Ishikawa (cell line): ENCODE results near the gene KDR.

ENCODE experiments used
- CEBPB ChIP-seq: IDR thresholded peaks from 2 replicates; pipeline ENCODE4 v1.6.1; 2012
- CREB1 ChIP-seq: IDR thresholded peaks from 2 replicates; pipeline ENCODE4 v1.6.1; 2012; ENCODE audit warnings: low read depth
- EGR1 ChIP-seq: IDR thresholded peaks from 2 replicates; pipeline ENCODE4 v1.6.1; 2012
- EP300 ChIP-seq: IDR thresholded peaks from 2 replicates; pipeline ENCODE4 v1.6.1; 2012; ENCODE audit warnings: borderline replicate concordance
- FOXM1 ChIP-seq: IDR thresholded peaks from 2 replicates; pipeline ENCODE4 v1.6.1; 2012; ENCODE audit warnings: low read depth, borderline replicate concordance
- NFIC ChIP-seq: IDR thresholded peaks from 2 replicates; pipeline ENCODE4 v1.6.1; 2012
- RAD21 ChIP-seq: IDR thresholded peaks from 2 replicates; pipeline ENCODE4 v1.6.1; 2012; ENCODE audit warnings: low read depth
- TAF1 ChIP-seq: IDR thresholded peaks from 2 replicates; pipeline ENCODE4 v1.6.1; 2012; ENCODE audit warnings: low read depth, mild to moderate bottlenecking
- TCF12 ChIP-seq: IDR thresholded peaks from 2 replicates; pipeline ENCODE4 v1.6.1; 2012; ENCODE audit warnings: low read depth
- TEAD4 ChIP-seq: IDR thresholded peaks from 2 replicates; pipeline ENCODE4 v1.6.1; 2012
- YY1 ChIP-seq: IDR thresholded peaks from 2 replicates; pipeline ENCODE4 v1.6.1; 2012; ENCODE audit warnings: low read depth
- ZBTB7A ChIP-seq: IDR thresholded peaks from 2 replicates; pipeline ENCODE4 v1.6.1; 2012; ENCODE audit warnings: low read depth
- TF ChIP-seq, protein P1 (sequence below): IDR thresholded peaks from 2 replicates; pipeline ENCODE4 v1.6.1; 2012; ENCODE audit warnings: low read depth, mild to moderate bottlenecking
- TF ChIP-seq, protein P2 (sequence below): IDR thresholded peaks from 2 replicates; pipeline ENCODE4 v1.6.1; 2012
- TF ChIP-seq, protein P3 (sequence below): IDR thresholded peaks from 2 replicates; pipeline ENCODE4 v1.6.1; 2012

The KDR gene

DNA sequence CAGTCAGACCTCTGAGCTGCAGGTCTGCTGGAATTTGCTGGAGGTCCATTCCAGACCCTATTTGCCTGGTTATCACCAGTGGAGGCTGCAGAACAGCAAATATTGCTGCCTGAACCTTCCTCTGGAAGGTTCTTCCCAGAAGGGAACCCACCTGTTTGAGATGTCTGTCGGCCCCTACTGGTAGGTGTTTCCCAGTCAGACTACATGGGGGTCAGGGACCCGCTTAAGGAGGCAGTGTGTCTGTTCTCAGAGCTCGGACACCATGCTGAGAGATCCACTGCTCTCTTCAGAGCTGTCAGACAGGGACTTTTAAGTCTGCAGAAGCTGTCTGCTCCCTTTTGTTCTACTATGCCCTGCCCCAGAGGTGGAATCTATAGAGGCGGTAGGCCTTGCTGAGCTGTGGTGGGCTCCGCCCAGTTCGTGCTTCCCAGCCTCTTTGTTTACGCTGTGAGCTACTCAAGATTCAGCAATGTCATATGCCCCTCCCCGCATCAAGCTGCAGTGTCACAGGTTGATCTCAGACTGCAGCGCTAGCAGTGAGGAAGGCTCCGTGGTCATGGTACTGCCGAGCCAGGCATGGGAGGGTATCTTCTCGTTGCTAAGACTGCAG lies 44.1 kb upstream of the KDR start:
- TF ChIP-seq, protein P1, sequence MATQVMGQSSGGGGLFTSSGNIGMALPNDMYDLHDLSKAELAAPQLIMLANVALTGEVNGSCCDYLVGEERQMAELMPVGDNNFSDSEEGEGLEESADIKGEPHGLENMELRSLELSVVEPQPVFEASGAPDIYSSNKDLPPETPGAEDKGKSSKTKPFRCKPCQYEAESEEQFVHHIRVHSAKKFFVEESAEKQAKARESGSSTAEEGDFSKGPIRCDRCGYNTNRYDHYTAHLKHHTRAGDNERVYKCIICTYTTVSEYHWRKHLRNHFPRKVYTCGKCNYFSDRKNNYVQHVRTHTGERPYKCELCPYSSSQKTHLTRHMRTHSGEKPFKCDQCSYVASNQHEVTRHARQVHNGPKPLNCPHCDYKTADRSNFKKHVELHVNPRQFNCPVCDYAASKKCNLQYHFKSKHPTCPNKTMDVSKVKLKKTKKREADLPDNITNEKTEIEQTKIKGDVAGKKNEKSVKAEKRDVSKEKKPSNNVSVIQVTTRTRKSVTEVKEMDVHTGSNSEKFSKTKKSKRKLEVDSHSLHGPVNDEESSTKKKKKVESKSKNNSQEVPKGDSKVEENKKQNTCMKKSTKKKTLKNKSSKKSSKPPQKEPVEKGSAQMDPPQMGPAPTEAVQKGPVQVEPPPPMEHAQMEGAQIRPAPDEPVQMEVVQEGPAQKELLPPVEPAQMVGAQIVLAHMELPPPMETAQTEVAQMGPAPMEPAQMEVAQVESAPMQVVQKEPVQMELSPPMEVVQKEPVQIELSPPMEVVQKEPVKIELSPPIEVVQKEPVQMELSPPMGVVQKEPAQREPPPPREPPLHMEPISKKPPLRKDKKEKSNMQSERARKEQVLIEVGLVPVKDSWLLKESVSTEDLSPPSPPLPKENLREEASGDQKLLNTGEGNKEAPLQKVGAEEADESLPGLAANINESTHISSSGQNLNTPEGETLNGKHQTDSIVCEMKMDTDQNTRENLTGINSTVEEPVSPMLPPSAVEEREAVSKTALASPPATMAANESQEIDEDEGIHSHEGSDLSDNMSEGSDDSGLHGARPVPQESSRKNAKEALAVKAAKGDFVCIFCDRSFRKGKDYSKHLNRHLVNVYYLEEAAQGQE = no peak
- TF ChIP-seq, protein P2, sequence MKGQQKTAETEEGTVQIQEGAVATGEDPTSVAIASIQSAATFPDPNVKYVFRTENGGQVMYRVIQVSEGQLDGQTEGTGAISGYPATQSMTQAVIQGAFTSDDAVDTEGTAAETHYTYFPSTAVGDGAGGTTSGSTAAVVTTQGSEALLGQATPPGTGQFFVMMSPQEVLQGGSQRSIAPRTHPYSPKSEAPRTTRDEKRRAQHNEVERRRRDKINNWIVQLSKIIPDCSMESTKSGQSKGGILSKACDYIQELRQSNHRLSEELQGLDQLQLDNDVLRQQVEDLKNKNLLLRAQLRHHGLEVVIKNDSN = no peak
- TF ChIP-seq RAD21 (no peak), EGR1 (no peak), FOXM1 (no peak), CREB1 (no peak), EP300 (no peak), TEAD4 (no peak), TCF12 (no peak), YY1 (no peak), NFIC (no peak)
- TF ChIP-seq, protein P3, sequence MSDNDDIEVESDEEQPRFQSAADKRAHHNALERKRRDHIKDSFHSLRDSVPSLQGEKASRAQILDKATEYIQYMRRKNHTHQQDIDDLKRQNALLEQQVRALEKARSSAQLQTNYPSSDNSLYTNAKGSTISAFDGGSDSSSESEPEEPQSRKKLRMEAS = no peak

DNA sequence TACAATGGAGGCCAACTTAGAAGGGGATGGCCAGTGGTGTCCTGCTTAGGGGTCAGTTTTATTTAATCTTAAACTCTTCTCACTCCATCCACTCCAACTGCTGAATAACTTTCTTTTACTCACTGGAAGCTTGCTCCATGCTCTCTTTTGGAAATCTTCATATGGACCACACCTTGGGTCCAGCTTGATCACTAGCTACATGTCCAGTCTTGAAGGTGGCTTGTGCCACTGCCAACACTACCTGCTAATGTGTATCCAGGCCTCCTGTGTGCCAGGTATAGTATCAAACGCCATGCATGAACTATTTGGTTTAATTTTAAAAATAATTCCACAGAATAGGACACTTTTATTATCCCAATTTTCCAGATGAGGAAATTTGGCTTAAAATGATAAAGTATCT lies 37.0 kb upstream of the KDR start:
- TF ChIP-seq NFIC (no peak), TAF1 (no peak), TEAD4 (no peak), CEBPB (no peak), EP300 (no peak), TCF12 (no peak), ZBTB7A (no peak), CREB1 (no peak), RAD21 (no peak), YY1 (no peak), EGR1 (no peak)
- TF ChIP-seq, protein P1 = no peak
- TF ChIP-seq, protein P3 = no peak
- TF ChIP-seq, protein P2 = no peak

DNA sequence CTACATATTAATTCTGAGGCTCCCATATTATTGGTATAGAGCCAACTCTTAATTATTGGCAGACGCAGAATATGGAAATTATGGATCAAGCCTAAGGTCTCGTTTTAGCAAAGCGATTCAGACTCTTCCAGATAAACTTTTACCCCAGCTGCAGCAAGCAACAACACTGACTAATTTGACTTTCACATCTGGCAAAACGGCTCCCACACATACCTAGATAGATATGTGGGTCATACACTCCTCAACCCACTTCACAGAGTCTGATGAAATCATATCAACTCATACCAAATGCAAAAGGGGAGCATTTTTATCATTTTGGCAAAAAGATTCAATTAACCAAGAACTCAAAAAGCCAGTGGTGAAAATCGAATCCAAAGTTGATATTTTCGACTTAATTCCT lies 36.3 kb upstream of the KDR start:
- TF ChIP-seq CREB1 (no peak), TEAD4 (no peak)

DNA sequence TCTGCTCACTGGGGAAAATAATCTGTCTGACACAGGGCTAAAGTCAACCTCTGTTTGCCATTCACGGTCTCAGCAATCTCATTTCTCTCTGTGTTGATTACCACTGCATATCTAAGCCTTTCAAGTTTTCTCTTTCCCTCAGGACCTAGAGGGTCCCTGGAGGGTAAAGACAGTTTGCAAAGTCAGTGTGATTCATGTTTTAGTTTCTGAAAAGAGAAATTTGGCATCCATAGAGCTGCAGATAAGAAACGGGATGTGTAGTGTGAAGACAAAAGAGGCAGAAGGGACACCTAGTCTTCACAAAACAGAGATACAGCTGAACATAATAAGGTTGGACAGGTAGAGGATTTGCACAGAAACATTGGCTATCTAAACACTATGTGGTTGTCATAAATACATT lies 34.5 kb upstream of the KDR start:
- no peak for TF ChIP-seq CEBPB
- no peak for TF ChIP-seq FOXM1
- TF ChIP-seq, protein P3 = no peak
- no peak for TF ChIP-seq EP300
- TF ChIP-seq ZBTB7A = no peak
- no peak for TF ChIP-seq TAF1
- no peak for TF ChIP-seq NFIC
- no peak for TF ChIP-seq RAD21
- TF ChIP-seq, protein P2 = no peak
- no peak for TF ChIP-seq CREB1
- no peak for TF ChIP-seq TCF12
- TF ChIP-seq YY1 = no peak
- no peak for TF ChIP-seq TEAD4
- TF ChIP-seq, protein P1 = no peak
- TF ChIP-seq EGR1 = no peak
